Cerebellar cortex (tissue), 1 donor: Measurements from ENCODE around the gene AKR1B1.
"Not testable (repeated sequence)": the region's sequence is repeated elsewhere in the genome, so short reads cannot be mapped to it uniquely, and the experiment has no call there.

Experiments used
- DNase-seq: peaks from one replicate; pipeline ENCODE4 v3.0.0-alpha.2; 2015; ENCODE audit warnings: low spot score

AKR1B1 gene

GRCh38 chr7:134458806-134459698, at the start of gene AKR1B1:
TSS of gene AKR1B1 (minus strand) at chr7:134459100. CDS start at chr7:134459062, 38 bp downstream.
- peak; percentile 93 for DNase-seq

GRCh38 chr7:134505856-134506255, 47.0 kb upstream of the AKR1B1 start:
- no peak for DNase-seq

GRCh38 chr7:134504660-134505164, 45.8 kb upstream of the AKR1B1 start:
- DNase-seq, result no peak

GRCh38 chr7:134502463-134503371, 43.8 kb upstream of the AKR1B1 start:
- DNase-seq, result no peak

DNA sequence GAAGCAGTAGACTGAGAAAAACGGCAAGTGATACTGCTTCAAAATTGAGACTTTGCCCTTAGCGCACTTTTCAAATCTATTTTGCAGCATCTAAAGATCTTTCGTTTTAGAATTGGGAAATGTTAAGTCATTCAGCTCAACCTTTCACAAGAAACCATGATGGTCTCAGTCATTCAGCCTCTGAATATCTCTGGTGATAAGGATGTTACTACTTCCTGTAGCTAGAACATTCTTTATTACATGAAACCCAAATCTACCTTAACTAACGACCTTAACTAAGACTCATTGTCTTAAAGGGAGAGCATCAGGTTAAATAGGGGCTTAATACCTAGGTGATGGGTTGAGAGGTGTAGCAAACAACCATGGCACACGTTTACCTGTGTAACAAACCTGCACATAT, 42.1 kb upstream of the AKR1B1 start:
- no peak for DNase-seq

DNA sequence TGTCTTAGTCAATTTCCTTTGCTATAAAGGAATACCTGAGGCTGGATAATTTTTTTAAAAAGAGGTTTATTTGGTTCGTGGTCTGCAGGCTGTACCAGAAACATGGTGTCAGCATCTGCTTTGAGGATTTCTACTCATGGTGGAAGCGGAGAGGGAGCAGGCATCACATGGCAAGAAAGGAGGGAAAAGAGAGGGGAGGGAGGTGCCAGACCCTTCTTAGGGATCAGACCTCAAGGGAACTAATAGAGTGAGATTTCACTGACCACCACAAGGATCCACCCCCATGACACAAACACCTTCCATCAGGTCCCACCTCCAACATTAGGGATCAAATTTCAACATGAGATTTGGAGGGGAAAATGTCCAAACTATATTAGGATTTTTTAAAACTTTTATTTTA, 41.5 kb upstream of the AKR1B1 start:
- DNase-seq, result no peak

- DNase-seq, result no peak
Observed at GRCh38 chr7:134495546-134495945, 36.6 kb upstream of the AKR1B1 start.

- DNase-seq, result no peak
Observed at GRCh38 chr7:134493091-134493490, 34.2 kb upstream of the AKR1B1 start.

DNA sequence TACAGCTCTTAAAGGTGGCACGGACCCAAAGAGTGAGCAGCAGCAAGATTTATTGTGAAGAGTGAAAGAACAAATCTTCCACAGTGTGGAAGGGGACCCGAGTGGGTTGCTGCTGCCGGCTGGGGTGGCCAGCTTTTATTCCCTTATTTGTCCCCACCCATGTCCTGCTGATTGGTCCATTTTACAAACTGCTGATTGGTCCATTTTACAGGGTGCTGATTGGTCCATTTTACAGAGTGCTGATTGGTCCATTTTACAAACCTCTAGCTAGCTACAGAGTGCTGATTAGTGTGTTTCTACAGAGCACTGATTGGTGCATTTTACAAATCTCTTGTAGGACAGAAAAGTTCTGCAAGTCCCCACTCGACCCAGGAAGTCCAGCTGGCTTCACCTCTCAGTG, 28.8 kb upstream of the AKR1B1 start:
- DNase-seq, result not testable (repeated sequence)

- DNase-seq, result no peak
Observed at GRCh38 chr7:134485203-134485602, 26.3 kb upstream of the AKR1B1 start.

DNA sequence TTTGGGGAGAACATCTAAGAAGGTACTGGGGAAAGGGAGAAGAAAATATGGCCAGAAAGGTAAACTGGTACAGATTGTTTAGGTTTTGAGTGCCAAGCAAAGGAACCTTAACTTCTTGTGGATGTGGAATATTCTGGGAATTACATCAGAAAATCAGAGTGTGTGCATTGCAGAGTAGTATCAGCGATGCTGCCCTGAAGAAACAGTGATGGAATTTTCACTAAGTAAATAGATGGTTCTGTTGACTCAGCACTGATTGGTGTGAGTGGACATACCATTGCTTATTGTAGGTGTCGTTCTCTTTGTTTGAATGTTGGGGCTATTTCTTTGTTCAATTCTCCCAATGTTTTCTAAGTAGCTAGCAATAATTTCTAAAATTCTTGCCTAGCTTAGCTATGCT, 24.4 kb upstream of the AKR1B1 start:
- no peak for DNase-seq

- DNase-seq, result no peak
Observed at GRCh38 chr7:134482858-134483257, 24.0 kb upstream of the AKR1B1 start.

DNA sequence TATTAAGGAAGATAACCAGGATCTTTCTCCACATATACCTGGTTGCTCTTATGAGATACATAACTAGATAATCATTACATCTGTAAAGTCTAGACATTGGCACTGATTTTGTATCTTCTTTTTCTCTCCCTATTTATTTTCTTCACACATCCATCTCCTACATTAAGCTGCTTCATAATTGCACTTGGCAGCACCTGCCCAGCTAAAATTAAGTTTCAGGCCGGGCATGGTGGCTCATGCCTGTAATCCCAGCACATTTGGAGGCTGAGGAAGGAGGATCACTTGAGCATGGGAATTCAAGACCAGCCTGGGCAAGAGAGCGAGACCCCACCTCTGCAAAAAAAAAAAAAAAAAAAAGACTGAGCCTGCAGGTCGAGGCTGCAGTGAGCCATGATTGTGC, 22.3 kb upstream of the AKR1B1 start:
- DNase-seq, result no peak

DNA sequence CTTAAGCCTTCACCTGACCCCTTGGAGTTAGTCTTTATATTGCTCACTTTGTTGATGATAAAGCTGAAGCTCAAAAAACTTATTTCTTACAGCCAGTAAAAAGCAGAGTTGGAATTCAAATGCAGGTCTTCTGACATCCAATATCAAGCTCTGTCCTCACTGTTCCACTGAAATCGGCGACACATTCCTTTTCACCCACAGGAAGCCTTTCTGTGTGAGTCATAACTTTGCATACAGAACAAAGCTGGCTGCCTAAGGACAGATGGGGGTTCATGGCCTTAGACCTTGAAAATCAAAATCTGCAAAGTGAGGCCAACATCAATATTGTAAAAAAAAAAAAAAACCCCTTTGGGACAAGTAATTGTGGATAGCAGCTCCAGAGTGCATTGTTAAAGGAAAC, 21.8 kb upstream of the AKR1B1 start:
- no peak for DNase-seq

GRCh38 chr7:134480202-134480601, 21.3 kb upstream of the AKR1B1 start:
- no peak for DNase-seq

DNA sequence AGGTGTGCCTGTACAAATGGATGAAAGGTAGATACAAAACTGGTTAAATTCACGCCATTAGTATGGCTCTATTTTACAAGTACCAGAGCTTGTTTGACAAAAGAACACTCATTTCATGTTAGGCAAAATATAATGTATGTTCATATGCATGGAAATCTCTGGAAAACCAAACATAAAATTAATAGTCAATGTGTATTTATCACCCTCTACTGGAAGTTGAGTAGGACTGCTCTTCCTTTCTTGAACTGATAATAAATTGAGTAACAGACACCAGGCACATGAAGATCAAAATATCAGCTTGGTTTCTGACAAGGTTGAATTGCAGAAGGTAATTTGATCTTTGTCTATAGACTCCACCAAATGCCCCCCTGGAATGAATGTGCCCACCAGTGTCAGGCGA, 19.8 kb upstream of the AKR1B1 start:
- no peak for DNase-seq

- DNase-seq, result no peak
Observed at GRCh38 chr7:134477954-134478353, 19.1 kb upstream of the AKR1B1 start.

- no peak for DNase-seq
Observed at GRCh38 chr7:134476044-134476443, 17.1 kb upstream of the AKR1B1 start.

DNA sequence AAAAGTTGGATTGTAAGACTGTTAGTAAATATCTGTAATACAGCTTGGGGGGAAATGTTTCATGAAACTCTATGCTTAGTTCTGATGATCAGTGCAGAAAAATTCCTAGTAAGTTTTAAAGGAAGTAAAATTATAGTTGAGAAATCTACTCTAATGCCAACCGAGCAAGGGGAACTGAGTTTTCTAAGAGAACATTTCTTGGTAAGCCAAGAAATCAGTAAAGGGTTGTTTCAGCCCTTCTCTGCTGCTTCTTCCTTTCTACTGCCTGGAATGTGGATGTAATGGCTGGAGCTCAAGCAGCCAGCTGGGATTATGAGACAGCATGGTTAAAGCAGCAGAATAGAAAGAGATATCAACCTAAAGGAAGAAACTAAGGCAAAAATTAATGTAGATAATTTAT, 15.9 kb upstream of the AKR1B1 start:
- no peak for DNase-seq

DNA sequence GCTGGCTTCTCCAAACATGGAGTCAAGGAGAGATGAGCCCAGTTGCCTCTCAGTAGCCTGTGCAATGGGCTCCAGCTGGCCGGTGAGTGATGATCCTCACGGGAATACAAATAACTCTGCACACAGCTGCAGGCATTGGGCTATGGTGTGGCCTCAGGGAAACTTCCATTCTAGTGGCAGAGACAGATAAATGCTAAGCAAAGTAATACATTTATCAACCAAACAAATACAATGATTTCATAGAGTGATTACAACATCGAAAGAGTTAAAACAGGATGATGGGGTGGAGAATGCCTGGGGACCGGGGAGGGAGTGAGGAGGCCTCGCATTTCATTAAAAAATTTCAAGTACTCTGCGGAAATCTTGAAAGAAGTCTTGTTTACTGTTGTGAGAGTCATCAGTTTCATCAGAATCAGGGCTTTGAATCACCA, 15.0 kb upstream of the AKR1B1 start:
- no peak for DNase-seq

- no peak for DNase-seq
Observed at GRCh38 chr7:134472572-134473244, 13.8 kb upstream of the AKR1B1 start.

- DNase-seq, result no peak
Observed at GRCh38 chr7:134470864-134471263, 12.0 kb upstream of the AKR1B1 start.
